ENCODE results near the gene PSRC1.
A peak's percentile ranks its signal among the peaks of the same experiment; 100 is the strongest.

The PSRC1 gene

DNA sequence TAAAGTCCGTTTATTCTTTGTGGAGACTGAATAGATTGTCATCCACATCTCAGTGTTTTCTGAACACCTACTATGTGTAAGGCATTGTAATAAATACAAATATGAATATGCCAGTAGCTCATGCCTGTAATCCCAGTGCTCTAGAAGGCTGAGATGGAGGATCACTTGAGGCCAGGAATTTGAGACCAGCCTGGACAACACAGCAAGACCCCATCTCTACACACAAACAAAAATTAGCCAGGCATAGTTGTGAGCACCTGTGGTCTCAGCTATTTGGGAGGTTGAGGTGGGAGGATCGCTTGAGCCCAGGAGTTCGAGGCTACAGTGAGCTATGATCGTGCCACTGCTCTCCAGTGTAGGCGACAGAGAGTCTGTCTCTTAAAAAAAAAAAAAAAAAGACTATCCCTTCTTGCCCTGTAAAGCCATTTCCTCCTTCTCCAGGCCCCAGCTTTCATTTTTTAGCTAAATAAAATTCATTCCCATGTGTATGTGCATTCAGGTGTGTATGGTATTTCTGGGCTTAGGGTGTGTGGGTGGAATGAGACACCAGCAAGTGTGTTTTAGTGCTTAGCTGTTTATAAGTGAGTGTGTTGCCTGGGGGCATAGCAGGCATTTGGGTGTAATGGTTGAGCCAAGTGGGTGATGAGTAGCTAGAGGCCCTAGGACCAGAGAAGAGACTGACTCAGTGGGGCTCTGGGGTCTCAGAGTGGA lies 25.8 kb downstream of the PSRC1 start:
- DNase-seq = no peak

GRCh38 chr1:109256085-109256484 lies 26.9 kb downstream of the PSRC1 start:
- no peak for DNase-seq

DNA sequence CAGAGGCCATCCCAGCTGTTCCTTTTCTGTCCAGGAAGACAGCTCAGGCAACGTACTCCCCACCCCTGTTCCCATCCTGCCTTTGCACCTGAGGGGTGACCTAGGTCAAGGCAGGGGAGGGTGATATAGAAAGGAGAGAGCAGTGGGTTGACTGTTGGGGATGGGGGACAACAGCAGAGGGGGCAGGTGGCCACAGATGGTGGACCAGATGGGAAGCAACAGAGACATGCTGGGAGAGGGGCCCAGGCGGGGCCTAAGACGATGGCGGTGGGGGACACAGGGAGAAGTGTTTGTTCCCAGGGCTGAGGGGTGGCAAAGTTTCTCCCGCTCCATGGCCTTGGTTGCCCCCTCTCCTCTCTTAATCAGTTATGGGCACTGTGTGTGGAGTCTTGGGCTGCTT lies 27.3 kb downstream of the PSRC1 start:
- no peak for DNase-seq

GRCh38 chr1:109255097-109255651 lies 27.8 kb downstream of the PSRC1 start:
- no peak for DNase-seq

GRCh38 chr1:109254621-109255096 lies 28.3 kb downstream of the PSRC1 start:
- no peak for DNase-seq

GRCh38 chr1:109253803-109254620 lies 28.9 kb downstream of the PSRC1 start:
- no peak for DNase-seq

GRCh38 chr1:109252893-109253802 lies 29.8 kb downstream of the PSRC1 start:
- DNase-seq = no peak

GRCh38 chr1:109252167-109252892 lies 30.6 kb downstream of the PSRC1 start:
- DNase-seq = no peak

GRCh38 chr1:109251277-109252166 lies 31.4 kb downstream of the PSRC1 start:
- no peak for DNase-seq

DNA sequence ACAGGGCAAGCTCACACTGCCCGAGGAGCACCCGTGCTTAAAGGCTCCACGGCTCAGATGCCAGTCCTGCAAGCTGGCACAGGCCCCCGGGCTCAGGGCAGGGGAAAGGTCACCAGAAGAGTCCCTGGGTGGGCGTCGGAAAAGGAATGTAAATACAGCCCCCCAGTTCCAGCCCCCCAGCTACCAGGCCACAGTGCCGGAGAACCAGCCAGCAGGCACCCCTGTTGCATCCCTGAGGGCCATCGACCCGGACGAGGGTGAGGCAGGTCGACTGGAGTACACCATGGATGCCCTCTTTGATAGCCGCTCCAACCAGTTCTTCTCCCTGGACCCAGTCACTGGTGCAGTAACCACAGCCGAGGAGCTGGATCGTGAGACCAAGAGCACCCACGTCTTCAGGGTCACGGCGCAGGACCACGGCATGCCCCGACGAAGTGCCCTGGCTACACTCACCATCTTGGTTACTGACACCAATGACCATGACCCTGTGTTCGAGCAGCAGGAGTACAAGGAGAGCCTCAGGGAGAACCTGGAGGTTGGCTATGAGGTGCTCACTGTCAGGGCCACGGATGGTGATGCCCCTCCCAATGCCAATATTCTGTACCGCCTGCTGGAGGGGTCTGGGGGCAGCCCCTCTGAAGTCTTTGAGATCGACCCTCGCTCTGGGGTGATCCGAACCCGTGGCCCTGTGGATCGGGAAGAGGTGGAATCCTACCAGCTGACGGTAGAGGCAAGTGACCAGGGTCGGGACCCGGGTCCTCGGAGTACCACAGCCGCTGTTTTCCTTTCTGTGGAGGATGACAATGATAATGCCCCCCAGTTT lies 32.3 kb downstream of the PSRC1 start:
- DNase-seq = no peak

DNA sequence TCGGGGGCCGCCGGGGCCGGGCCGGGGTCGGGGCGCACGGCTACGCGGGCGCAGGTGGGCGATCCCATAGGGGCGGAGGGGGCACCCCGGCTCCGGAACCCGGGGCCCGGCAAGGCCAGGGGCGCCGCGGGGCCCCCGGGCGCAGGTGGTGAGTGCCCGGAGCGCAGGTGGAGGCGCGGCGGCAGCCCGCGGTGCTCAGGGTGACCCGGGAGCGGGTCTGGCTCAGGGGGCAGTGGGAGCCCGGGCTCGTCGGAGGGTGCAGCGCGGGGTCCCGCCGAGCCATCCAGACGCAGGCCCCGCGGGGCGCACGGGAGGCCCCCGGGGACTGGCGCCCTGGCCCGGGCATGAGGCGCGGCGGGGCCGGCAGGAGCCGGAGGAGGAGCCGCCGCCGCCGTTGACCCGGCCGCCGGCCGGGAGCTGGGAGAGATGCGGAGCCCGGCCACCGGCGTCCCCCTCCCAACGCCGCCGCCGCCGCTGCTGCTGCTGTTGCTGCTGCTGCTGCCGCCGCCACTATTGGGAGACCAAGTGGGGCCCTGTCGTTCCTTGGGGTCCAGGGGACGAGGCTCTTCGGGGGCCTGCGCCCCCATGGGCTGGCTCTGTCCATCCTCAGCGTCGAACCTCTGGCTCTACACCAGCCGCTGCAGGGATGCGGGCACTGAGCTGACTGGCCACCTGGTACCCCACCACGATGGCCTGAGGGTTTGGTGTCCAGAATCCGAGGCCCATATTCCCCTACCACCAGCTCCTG lies 33.1 kb downstream of the PSRC1 start:
- no peak for DNase-seq

- DNase-seq = peak; percentile 80
Observed at GRCh38 chr1:109248797-109249629, 33.9 kb downstream of the PSRC1 start, which contains the start of gene CELSR2. TSS of gene CELSR2 (plus strand) at chr1:109249539. CDS start at chr1:109250080, 541 bp downstream.

DNA sequence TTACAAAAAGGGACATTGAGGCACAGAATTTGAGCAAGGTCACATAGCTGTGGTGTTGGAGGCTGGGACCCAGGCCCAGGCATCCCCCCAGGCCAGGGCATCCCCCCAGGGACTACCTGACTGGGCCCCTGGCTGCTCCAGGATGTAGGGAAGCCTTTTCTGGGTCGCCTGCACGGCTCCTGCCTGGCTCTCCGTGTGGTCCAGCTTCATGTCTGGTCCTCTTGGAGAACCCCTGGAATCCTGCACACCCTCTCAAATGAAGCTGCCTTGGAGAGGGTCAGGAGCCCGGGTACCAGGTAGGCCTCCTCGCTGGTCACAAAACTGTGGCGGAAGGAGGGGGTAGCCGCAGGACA lies 34.5 kb downstream of the PSRC1 start:
- DNase-seq = no peak

DNA sequence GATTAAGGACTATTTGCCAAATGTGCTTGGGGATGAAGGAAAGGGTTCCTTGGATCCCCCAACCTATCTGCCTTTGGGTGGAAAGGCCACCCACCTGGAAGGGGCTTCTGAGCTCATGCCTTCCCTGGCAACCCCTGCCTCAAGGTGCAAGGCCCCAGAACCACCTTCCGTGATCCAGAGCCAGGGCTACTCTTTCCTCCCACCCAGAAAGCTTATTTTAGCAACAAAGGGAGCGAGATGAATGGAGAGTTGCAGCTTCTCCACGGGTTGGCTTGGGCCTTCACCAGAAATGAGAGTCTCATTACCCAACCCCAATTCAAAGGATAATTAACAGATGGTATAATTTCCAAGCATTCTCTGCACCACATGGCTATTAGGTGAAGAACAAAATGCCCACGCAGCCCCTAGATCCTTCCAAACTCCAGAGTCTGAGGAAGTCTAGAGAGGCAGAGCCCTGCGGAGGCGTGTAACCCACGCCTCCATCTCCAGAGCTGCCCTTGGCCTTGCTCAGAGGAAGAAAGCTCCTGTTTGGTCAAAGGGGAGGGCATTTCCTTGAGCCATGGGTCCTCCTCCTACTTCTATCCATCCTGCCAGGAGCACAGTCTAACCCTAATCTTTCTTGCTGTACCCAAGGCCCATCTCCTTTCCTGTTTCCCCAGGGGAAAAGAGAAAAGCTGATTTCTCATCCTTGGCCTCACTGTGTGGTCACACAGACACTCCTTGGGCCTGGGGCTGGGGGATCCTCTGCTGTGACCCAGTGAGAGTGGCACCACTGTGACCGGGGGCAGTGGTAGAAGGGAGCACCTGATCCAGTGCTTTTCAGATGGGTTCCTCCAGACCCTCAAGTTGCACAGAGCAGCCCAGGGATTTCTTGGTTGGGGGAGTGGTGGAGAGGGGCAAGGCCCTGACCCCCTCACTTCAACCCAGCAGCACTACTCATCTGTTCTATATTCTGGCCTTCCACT lies 35.3 kb downstream of the PSRC1 start:
- DNase-seq = no peak

DNA sequence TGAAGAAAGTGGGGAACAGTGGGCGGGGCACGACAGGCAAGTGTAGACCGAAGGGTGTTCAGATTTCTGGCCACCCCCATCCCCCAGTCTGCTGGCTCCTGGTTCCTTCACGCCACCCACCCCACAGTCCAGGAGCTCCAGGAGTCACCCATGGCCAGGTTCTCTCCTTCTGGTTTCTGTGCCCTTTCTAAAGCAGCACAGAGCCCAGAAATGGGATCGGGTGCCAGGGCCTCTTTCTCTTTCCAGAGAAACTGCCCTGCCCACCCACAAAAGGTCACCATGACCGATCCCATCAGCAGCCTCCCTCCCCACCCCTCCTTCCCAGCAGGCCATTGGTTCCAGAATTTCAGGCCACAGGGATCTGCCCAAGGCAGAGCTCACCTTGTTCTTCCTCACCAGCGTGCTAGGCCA lies 36.8 kb downstream of the PSRC1 start:
- no peak for DNase-seq

DNA sequence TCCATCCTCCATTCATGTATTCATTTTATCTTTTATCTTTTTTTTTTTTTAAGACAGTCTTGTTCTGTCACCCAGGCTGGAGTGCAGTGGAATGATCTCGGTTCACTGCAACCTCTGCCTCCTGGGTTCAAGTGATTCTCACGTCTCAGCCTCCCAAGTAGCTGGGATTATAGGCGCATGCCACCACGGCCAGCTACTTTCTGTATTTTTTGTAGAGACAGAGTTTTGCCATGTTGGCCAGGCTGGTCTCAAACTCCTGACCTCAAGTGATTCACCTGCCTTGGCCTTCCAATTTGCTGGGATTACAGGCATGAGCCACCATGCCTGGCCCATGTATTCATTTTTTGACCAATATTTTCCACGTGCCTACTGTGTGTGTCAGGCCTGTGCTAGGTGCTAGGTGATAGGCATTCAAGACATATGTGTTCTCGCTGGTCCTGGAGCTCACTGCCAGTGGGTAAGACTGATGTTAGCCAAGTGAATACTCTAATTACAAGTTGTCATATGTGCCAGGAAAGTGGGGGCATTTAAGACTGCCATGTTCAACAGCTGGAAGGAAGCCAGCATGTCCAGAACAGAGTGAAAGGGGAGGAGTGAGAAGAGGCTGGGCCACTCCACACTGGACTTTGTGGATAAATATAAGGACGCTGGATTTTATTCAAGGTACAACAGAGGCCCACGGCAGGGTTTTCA lies 38.9 kb downstream of the PSRC1 start:
- DNase-seq = peak; percentile 1
